Right atrium auricular region (tissue), 2 donors: ENCODE data around the gene GSDME. TPM values are rescaled to one million over a fixed set of nuclear protein-coding genes. Genes with fewer than 3 reads are reported as not detected.
A peak's percentile ranks its signal among the peaks of the same experiment; 100 is the strongest.

Source experiments
- DNase-seq: peaks from one replicate; pipeline ENCODE4 v3.0.0-alpha.2; 2019; ENCODE audit warnings: low spot score
- H3K27ac ChIP-seq, 2 donors: fragments of 200-600 bp; sonication (generic); 1 replicate in 1 of 2; 2 replicates in 1 of 2; pipeline ENCODE4 v1.5.1; 2016 to 2019
- H3K27me3 ChIP-seq, 2 donors: fragments of 200-600 bp; sonication (generic); one replicate each; pipeline versions ENCODE4 v1.5.1 to v1.6.0; 2017 to 2019
- H3K36me3 ChIP-seq: fragments of 200-600 bp; sonication (generic); one replicate; pipeline ENCODE4 v1.5.1; 2016
- H3K4me1 ChIP-seq, 2 donors: fragments of 200-600 bp; sonication (generic); one replicate each; pipeline versions ENCODE4 v1.5.1 to v1.6.0; 2017 to 2019
- H3K4me3 ChIP-seq, 2 donors: fragments of 200-600 bp; sonication (generic); 1 replicate in 1 of 2; 2 replicates in 1 of 2; pipeline ENCODE4 v1.5.1; 2017 to 2019; ENCODE audit warnings: mild to moderate bottlenecking in 1 of 2, moderate library complexity in 1 of 2
- H3K9me3 ChIP-seq, 2 donors: fragments of 200-600 bp; sonication (generic); one replicate each; pipeline ENCODE4 v1.5.1; 2019
- total RNA-seq, 2 donors: library from RNA; depleted of rRNA; stranded (reverse); fragments of >200 nt; gene quantifications; one replicate each; pipeline ENCODE4 v1.1.0, GENCODE V29; 2016
- TF ChIP-seq, protein P1 (sequence below), 2 donors: fragments of 200-600 bp; sonication (generic); IDR thresholded peaks; one replicate each; pipeline ENCODE4 v1.5.1; 2019; ENCODE audit warnings: antibody characterized with exemption in 2 of 2

GSDME gene
- total RNA-seq, 2 donors from 2014 or later = 7.7 to 11.9 TPM

DNA sequence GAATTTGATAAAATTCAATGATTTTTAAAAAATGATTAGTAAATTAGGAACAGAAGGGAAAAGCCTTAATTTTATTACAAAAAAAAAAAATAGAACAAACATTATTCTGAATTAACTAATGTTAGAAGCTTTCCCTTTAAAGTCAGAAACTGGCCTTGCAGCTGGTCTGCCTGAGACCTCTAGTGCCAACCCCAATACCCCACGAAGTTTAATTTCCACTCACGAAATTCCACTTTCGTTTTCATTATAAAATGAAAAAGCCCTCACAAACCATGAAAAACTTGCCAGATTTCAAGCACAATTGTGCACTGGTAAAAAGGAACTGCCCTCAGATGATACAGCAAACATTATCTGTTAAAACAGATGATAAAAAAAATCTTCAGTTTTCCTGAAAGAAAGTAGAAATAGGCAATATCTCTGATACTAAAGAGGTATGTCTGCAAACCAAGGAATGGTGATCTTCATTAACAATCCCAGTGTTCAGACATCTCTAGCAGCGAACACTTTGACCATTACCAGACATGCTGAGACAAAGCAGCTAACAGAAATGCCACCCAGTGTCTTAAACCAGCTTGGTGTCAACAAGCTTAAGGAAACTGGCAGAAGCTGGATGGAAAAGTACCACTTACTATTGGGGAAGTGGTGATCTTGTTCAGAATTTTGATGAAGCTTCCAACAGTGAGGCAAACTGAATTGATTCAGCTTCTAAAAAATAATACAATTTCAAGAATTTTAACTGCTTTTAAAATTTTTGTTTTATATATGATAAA, 103.8 kb downstream of the GSDME start:
- no peaks in the 10 kb centered on the region for H3K27me3 ChIP-seq
- peak overlapping the region in 1 of 2 donors; percentile 11 for H3K27ac ChIP-seq
- no peak for DNase-seq
- no peaks in the 10 kb centered on the region for H3K9me3 ChIP-seq
- H3K4me3 ChIP-seq = peak overlapping the region in 1 of 2 donors; percentile 30
- TF ChIP-seq, protein P1, sequence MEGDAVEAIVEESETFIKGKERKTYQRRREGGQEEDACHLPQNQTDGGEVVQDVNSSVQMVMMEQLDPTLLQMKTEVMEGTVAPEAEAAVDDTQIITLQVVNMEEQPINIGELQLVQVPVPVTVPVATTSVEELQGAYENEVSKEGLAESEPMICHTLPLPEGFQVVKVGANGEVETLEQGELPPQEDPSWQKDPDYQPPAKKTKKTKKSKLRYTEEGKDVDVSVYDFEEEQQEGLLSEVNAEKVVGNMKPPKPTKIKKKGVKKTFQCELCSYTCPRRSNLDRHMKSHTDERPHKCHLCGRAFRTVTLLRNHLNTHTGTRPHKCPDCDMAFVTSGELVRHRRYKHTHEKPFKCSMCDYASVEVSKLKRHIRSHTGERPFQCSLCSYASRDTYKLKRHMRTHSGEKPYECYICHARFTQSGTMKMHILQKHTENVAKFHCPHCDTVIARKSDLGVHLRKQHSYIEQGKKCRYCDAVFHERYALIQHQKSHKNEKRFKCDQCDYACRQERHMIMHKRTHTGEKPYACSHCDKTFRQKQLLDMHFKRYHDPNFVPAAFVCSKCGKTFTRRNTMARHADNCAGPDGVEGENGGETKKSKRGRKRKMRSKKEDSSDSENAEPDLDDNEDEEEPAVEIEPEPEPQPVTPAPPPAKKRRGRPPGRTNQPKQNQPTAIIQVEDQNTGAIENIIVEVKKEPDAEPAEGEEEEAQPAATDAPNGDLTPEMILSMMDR (IDR thresholded peaks at IDR 0.05) = no peak
- H3K36me3 ChIP-seq = no peaks in the 10 kb centered on the region
- H3K4me1 ChIP-seq = no peaks in the 10 kb centered on the region

- Histone ChIP-seq H3K36me3 (no peaks in the 10 kb centered on the region), H3K27ac (no peak overlapping the region), H3K9me3 (no peaks in the 10 kb centered on the region), H3K4me1 (no peaks in the 10 kb centered on the region), H3K4me3 (no peak overlapping the region), H3K27me3 (no peaks in the 10 kb centered on the region)
- DNase-seq = no peak
- TF ChIP-seq, protein P1 (IDR thresholded peaks at IDR 0.05) = no peak
Observed at GRCh38 chr7:24652251-24652939, 104.9 kb downstream of the GSDME start.

Other genes starting within 250 kb of the GSDME start
- 1 to 10 TPM; 8.2 to 9.0 TPM for gene PALS2, start 184.0 kb downstream of the GSDME start, total RNA-seq
- gene OSBPL3, start 222.7 kb upstream of the GSDME start, total RNA-seq = 1 to 10 TPM; 4.8 to 6.7 TPM